ENCODE results near the gene CASZ1. TPM values are rescaled to one million over a fixed set of nuclear protein-coding genes. Genes with fewer than 3 reads are reported as not detected.

CASZ1 gene
- 9.2 and 12.7 TPM in 2 replicates for total RNA-seq

DNA sequence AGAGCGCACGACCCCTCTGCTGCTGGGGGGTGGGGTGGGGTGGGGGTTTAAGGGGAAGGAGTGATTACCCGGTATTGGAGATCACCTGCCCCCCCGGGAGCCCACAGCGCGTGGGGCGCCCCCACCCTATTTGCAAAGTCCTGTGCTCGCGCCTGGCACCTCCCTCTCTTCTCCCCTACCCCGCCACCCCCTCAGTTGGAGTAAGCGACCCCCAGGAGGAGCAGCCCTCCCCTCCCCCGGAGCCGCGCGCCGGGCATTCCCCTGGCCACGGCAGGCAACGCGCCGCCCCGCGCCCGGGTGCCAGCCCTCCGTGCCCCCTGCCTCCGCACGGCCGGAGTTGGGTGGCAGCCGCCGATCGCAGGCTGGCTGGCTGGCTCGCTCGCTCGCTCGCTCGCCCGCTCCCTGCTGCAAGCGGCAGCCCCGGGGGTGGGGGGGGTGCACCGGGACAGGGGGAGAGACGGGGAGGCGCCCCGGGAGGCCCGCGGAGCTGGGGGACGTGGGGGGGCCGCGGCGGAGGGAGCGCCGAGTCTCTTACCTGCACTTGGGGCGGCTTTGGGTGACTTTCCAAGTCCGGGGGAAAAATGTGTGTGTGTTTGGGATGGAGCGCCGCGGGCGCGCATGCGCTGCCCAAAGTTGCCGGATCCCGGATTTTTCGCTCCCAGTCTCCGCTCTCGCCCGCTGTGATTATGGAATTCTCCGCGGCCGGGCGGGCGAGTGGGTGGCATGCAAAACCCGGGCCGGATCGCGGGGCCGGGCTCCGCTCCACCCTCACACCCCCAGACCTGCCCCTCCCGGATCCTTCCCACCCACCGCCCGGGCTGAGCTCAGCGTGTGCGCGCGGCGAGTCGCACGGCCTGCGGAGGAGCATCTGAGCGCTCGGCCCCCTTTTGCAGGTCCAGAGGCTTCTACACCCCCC is at the start of gene CASZ1:
CASZ1 (minus strand) TSS at position 618 of the 916 bp plus-strand sequence. CDS start 102,757 bp downstream, outside the sequence.
- DNase-seq (ENCODE audit: low read depth) (peak; percentile 76), FAIRE-seq (no peak)
- H3K36me3 ChIP-seq (ENCODE audit: control insufficient read depth, insufficient read depth, low read length) = no peaks in the 10 kb centered on the region
- TF ChIP-seq, protein P1, sequence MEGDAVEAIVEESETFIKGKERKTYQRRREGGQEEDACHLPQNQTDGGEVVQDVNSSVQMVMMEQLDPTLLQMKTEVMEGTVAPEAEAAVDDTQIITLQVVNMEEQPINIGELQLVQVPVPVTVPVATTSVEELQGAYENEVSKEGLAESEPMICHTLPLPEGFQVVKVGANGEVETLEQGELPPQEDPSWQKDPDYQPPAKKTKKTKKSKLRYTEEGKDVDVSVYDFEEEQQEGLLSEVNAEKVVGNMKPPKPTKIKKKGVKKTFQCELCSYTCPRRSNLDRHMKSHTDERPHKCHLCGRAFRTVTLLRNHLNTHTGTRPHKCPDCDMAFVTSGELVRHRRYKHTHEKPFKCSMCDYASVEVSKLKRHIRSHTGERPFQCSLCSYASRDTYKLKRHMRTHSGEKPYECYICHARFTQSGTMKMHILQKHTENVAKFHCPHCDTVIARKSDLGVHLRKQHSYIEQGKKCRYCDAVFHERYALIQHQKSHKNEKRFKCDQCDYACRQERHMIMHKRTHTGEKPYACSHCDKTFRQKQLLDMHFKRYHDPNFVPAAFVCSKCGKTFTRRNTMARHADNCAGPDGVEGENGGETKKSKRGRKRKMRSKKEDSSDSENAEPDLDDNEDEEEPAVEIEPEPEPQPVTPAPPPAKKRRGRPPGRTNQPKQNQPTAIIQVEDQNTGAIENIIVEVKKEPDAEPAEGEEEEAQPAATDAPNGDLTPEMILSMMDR (IDR thresholded peaks at IDR 0.05; ENCODE audit: insufficient read depth, low read length, severe bottlenecking) = no peak
- H3K4me3 ChIP-seq (ENCODE audit: low read depth, low read length) = peak within 1 kb of the TSS; percentile 71
- no peaks in the 10 kb centered on the region for H3K27me3 ChIP-seq (ENCODE audit: control insufficient read depth, insufficient read depth, low read length)

DNA sequence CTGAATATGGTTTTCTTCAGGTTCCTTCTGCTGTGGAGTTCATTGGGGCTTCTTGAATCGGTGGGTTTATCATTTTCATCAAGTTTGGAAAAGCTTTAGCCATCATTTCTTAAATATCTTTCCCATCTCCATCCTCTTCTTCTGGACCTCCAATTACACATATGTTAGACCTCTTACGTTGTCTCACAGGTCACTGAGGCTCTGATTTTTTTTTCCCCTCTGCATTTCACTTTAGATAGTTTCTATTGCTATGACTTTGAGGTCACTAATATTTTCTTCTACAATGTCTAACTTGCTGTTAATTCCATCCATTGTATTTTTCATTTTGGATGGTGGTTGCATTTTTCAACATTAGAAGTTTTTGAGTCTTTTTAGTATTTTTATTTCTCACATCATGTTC is 47.3 kb upstream of the CASZ1 start:
- FAIRE-seq (no peak), DNase-seq (ENCODE audit: low read depth) (no peak)
- Histone ChIP-seq H3K36me3 (ENCODE audit: control insufficient read depth, insufficient read depth, low read length) (no peaks in the 10 kb centered on the region), H3K4me3 (ENCODE audit: low read depth, low read length) (no peak overlapping the region), H3K27me3 (ENCODE audit: control insufficient read depth, insufficient read depth, low read length) (no peaks in the 10 kb centered on the region)
- TF ChIP-seq, protein P1 (IDR thresholded peaks at IDR 0.05; ENCODE audit: insufficient read depth, low read length, severe bottlenecking) = no peak

GRCh38 chr1:10841118-10841517 is 44.7 kb upstream of the CASZ1 start:
- FAIRE-seq (no peak), DNase-seq (ENCODE audit: low read depth) (no peak)
- no peak overlapping the region for H3K4me3 ChIP-seq (ENCODE audit: low read depth, low read length)
- TF ChIP-seq, protein P1 (IDR thresholded peaks at IDR 0.05; ENCODE audit: insufficient read depth, low read length, severe bottlenecking) = no peak
- H3K27me3 ChIP-seq (ENCODE audit: control insufficient read depth, insufficient read depth, low read length) = no peaks in the 10 kb centered on the region
- no peaks in the 10 kb centered on the region for H3K36me3 ChIP-seq (ENCODE audit: control insufficient read depth, insufficient read depth, low read length)

DNA sequence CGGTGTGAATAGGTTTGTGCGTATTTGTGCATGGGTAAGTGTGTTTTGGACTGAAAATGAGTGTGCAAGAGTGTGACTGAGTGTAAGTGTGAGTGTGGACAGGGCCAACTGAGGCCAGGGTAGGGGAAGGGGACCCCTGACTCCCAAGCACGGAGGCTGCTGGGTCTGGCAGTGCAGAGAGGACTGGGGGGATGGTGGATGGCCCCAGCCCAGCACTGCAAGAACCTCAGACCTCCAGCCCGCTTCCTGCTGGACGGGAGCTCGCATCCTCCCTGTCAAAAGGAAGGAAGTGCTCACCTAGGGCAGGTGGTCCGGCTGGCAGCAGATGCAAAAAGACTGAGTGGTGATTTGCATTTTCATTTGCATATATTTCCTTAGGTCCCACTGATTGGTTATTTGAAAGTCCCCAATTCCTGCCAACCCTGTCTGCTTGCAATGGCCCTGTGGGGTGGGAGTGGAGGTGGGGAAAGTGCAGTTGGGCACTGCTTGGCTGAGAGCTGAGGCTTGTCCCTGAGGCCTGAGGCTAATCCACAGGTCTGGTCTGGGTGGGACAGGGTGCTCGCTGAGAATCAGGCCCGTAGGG is 42.8 kb upstream of the CASZ1 start:
- no peaks in the 10 kb centered on the region for H3K27me3 ChIP-seq (ENCODE audit: control insufficient read depth, insufficient read depth, low read length)
- peak; percentile 40 for FAIRE-seq
- no peaks in the 10 kb centered on the region for H3K36me3 ChIP-seq (ENCODE audit: control insufficient read depth, insufficient read depth, low read length)

DNA sequence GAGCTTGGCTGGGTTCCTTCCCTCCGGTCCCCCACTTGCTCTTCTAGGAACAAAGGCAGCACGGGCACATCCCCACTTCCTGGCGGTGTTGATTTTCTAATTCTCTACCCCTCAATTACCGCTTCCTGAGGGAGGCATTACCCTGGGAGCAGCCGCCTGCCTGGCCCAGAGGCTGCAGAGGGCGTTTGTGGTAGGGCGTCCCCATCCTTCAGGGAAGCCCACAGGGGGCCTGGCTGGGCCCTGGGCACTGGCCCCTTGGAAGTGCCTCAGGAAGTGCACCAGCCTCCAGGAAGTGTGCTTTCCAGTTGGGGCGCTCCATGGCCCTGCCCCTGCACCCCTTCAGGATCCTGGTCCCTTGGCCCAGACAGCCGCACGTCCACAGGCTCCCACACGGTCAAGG is 42.1 kb upstream of the CASZ1 start:
- TF ChIP-seq, protein P1 (IDR thresholded peaks at IDR 0.05; ENCODE audit: insufficient read depth, low read length, severe bottlenecking) = no peak
- FAIRE-seq = no peak

More for the DNA sequence above, 42.8 kb upstream of the CASZ1 start:
- DNase-seq (ENCODE audit: low read depth) = no peak
- H3K4me3 ChIP-seq (ENCODE audit: low read depth, low read length) = no peak overlapping the region
- TF ChIP-seq, protein P1 (IDR thresholded peaks at IDR 0.05; ENCODE audit: insufficient read depth, low read length, severe bottlenecking) = no peak

More for the DNA sequence above, 42.1 kb upstream of the CASZ1 start:
- Histone ChIP-seq H3K36me3 (ENCODE audit: control insufficient read depth, insufficient read depth, low read length) (no peaks in the 10 kb centered on the region), H3K4me3 (ENCODE audit: low read depth, low read length) (no peak overlapping the region), H3K27me3 (ENCODE audit: control insufficient read depth, insufficient read depth, low read length) (no peaks in the 10 kb centered on the region)
- no peak for DNase-seq (ENCODE audit: low read depth)

Measured in bronchial epithelial cell (primary cell).